AG08396 (cell line): ENCODE data around the gene MOAP1.
"Not testable (repeated sequence)": the region's sequence is repeated elsewhere in the genome, so short reads cannot be mapped to it uniquely, and the experiment has no call there.

Experiments used
- DNase-seq: peaks from one replicate; pipeline ENCODE4 v3.0.0; 2012; ENCODE audit warnings: low spot score, mixed read lengths

MOAP1 gene

DNA sequence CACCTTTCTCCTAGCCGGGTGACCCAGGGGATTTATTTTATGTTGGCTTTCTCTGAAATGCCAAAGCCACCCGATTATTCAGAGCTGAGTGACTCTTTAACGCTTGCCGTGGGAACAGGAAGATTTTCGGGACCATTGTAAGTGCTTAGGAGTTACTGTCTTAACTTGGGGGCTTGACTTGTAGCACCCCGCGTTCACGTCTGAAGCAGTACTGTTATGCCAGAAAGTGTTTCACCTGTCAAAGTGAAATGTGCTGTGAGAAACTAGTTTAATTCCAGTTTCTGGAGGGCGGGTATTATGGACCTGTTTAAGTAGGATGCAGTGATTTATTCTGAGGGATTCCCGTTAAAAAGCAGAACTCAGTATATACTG, 638 bp upstream of the MOAP1 start:
- DNase-seq, result no peak

DNA sequence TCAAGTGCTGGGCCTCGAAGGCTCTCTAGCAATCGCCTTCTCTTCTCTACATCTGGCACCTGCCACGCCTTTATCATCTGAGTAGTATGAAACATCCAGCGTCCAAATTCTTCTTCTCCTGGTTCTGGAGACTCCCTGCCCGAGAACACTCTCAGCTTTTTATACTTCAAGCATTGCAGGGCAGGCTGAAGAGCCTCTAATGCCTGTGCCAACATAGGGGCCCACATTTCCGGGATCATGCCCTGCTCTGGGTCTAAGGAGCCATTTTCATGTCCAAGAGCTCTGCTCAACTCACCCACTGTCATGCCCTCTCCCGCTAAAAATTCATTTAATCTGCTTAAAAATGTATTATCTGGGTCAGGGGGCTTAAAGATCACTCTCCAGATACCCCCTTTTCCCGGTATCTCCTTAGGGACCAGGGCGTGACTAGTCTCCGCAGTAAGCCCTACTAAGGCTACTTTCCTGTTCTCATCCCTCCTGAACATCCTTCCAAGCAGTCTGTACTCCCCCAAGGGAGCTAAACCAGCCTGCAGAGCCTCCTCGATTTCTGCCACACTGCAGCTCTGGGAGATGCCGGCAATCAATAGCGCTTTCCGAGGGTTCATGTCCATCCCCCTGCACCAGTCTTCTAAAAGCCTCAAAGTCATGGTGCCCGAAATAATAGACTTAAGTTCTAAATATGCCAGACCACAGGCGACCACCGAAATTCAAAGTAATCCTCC, 940 bp downstream of the MOAP1 start:
- no peak for DNase-seq

DNA sequence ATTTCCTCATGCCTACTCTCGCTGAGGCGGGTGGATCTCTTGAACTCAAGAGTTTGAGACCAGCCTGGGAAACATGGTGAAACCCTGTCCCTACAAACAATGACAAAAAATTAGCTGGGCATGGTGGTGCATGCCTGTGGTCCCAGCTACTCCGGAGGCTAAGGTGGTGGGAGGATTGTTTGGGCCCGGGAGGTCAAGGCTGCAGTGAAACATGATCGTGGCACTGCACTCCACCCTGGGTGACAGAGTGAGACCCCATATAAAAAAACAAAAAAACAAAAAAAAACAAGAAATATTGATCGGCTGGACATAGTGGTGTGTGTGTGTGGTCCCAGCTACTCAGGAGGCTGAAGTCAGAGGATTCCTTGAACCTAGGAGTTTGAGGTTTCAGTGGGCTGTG, 9.2 kb downstream of the MOAP1 start:
- no peak for DNase-seq

DNA sequence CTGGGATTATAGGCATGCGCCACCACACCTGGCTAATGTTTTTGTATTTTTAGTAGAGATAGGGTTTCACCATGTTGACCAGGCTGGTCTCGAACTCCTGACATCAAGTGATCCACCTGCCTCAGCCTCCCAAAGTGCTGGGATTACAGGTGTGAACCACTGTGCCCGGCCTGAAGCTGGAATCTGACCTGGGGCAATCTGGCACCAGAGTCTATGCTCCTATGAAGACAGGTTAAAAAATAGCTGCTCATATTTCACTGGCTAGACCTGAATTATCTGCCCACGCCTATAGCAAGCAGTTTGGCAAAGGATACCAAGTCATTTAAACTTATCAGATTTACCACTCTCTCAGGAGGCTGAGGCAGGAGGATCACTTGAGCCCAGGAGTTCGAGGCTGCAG, 10.0 kb downstream of the MOAP1 start:
- not testable (repeated sequence) for DNase-seq

DNA sequence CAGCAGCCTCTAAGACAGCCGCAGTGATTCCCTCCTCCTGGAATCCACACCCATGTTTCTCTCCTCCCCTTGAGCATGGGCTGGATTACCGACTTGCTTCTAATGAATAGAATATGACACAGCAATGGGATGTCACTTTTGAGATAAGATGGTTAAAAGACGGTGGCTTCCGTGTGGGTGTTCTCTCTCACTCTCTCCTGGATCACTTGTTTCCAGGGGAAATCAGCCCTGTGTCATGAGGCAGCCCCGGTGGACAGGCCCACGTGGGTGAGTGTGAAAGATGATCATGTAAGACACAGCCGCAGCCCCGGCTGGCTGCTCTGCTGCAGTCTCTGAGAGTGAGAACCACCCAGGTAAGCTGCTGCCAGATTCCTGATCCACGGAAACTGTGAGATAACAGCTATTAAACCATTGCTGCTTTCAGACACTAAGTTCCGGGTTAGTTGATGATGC, 10.7 kb downstream of the MOAP1 start:
- no peak for DNase-seq

DNA sequence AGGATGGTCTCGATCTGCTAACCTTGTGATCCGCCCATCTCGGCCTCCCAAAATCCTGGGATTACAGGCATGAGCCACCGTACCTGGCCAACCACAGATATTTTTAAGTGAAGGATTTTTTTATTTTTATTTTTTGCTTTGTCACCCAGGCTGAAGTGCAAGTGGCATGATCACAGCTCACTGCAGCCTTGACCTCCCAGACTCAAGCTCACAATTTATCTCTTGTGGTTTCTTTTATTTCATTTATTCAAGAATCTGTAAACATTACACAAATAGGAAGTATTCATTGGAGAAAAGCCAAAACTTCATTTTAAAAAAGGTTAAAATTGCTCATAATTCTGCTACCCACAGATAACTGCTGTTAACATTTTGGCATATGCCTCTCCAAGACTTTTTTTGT, 13.3 kb downstream of the MOAP1 start:
- DNase-seq, result no peak

DNA sequence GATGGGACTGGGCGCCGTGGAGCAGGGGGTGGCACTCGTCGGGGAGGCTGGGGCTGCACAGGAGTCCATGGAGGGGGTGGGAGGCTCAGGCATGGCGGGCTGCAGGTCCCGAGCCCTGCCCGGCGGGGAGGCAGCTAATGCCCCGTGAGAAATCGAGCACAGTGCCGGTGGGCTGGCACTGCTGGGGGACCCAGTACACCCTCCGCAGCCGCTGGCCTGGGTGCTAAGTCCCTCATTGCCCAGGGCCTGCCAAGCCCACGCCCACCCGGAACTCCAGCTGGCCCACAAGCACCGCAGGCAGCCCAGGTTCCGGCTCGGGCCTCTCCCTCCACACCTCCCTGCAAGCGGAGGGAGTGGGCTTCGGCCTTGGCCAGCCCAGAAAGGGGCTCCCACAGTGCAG, 14.6 kb downstream of the MOAP1 start:
- DNase-seq, result not testable (repeated sequence)

DNA sequence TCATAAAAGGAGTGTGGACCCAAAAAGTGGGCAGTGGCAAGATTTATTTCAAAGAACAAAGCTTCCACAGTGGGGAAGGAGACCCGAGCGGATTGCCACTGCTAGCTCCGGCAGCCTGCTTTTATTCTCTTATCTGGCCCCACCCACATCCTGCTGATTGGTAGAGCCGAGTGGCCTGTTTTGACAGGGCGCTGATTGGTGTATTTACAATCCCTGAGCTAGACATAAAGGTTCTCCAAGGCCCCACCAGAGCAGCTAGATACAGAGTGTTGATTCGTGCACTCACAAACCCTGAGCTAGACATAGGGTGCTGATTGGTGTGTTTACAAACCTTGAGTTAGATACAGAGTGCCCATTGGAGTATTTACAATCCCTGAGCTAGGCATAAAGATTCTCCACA, 15.1 kb downstream of the MOAP1 start:
- DNase-seq, result not testable (repeated sequence)

DNA sequence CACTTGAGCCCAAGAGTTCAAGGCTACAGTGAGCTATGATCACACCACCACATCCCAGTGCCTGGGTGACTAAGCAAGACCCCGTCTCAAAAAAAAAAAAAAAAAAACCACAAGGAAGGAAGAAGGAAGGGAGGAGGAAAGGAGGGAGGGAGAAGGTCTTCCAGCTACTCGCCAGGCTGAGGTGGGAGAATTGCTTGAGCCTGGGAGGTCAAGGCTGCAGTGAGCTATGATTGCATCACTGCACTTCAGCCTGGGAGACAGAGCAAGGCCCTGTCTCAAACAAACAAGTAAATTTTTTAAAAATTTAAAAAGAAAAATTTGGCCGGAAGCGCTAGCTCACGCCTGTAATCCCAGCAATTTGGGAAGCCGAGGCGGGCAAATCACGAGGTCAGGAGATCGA, 16.1 kb downstream of the MOAP1 start:
- not testable (repeated sequence) for DNase-seq

DNA sequence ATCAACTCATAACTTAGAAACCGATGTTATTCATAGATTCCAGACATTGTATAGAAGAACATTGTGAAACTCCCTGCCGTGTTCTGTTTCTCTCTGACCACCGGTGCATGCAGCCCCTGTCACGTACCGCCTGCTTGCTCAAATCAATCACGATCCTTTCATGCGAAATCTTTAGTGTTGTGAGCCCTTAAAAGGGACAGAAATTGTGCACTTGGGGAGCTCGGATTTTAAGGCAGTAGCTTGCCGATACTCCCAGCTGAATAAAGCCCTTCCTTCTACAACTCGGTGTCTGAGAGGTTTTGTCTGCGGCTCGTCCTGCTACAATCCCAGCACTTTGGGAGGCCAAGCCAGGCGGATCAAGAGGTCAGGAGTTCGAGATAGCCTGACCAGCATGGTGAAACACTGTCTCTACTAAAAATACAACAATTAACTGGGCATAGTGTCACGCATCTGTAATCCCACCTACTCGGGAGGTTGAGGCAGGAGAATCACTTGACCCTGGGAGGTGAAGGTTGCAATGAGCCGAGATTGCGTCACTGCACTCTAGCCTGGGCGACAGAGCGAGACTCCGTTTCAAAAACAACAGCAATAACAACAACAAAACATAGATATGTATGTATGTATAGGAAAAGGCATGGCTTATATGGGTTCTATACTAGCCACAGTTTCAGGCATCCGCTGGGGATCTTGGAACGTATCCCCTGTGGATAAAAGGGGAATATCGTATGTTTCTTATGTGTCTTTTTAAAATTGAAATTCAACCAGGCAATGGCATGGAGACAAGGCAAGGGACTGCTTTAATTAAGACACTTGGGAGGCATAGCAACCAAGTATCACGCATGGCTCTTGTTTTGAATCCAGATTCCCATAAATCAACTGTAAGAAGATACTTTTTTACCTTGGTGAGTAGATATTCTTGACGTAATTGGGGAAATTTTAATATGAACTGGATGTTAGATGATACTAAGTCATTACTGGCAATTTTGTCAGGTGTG, 19.1 kb downstream of the MOAP1 start:
- DNase-seq, result not testable (repeated sequence)

DNA sequence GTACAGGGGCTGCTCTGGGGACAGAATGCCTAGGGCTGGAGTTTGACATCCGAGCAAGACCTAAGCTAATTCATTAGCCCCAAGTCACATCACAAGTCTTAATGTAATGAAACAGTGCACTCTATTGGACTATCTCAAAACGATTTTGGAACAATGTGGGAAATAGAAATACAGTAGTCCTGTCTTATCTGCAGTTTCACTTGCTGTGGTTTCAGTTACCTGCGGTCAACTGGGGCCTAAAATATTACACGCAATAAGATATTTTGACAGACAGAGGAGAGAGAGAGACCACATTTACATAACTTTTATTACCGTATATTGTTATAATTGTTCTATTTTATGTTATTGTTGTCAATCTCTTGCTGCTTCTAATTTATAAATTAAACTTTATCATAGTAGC, 21.1 kb downstream of the MOAP1 start:
- DNase-seq, result no peak

DNA sequence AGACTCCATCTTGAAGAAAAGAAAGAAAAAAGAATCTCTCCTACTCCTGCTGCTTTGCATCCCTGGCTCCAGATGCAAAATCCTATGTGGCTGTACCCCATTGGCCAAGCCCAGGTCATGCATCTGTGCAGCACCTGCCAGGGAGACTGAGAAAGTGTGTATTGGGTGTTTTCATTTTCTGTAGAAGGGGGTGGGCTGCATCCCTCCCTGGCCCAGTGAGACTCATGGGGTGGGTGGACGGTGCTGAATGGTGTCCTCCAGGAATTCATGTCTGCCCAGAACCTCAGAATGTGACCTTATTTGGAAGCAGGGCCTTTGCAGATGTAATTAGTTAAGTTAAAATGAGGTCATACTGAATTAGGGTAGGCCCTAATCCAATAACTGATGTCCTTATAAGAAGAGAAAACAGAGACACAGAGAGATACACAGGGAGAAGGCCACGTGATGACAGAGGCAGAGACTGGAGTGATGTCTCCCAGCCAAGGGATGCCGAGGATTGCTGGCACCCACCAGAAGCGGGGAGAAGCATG, 23.2 kb downstream of the MOAP1 start:
- DNase-seq, result no peak

DNA sequence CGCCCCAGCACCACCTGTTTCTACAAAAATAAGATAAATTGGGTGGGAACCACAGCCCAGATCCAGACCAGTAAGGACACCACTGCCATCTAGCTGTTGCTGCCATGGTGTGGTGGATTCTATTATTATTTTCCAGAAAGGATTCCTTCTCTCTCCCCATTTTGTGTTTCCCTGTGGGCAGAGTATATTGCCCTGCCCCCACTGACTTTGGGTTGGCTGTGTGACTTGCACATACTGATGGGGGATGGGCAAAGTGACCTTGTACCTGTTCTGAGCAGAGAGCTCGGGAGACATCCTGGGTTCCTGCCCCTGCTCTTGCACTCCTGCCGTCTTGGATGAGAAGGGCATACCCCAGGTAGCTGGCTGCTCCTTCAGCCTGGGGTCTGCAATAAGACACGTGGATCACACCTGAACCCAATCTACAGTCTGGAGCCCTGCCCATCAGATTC, 24.3 kb downstream of the MOAP1 start:
- peak; percentile 29 for DNase-seq

DNA sequence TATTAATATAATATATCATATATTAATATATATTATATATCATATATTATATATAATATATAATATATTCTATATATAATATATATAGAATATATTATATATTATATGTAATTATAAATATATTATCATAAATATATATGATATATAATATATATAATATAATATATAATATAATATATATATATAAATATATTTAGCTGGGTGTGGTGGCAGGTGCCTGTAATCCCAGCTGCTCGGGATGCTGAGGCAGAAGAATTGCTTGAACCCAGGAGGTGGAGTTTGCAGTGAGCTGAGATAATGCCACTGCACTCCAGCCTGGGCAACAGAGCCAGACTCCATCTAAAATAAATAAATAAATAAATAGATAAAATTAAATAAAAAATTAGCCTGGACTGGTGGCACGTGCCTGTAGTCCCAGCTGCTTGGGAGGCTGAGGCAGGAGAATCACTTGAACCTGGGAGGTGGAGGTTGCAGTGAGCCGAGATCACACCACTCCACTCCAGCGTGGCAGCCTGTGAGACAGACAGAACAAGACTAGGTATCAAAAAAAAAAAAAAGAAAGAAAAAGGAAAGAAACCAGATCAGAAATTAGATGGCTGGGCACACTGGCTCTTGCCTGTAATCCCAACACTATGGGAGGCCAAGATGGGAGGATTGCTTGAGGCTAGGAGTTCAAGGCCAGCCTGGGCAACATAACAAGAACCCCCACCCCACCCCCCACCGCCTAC, 24.9 kb downstream of the MOAP1 start:
- not testable (repeated sequence) for DNase-seq

DNA sequence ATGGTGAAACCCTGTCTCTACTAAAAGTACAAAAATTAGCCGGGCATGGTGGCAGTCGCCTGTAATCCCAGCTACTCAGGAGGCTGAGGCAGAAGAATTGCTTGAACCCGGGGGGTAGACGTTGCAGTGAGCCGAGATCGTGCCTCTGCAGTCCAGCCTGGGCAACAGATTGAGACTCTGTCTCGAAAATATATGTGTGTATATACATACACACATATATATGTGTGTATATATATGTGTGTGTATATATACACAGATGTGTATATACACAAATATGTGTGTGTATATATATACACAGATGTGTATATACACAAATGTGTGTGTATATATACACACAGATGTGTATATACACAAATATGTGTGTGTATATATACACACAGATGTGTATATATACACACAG, 26.3 kb downstream of the MOAP1 start:
- not testable (repeated sequence) for DNase-seq

DNA sequence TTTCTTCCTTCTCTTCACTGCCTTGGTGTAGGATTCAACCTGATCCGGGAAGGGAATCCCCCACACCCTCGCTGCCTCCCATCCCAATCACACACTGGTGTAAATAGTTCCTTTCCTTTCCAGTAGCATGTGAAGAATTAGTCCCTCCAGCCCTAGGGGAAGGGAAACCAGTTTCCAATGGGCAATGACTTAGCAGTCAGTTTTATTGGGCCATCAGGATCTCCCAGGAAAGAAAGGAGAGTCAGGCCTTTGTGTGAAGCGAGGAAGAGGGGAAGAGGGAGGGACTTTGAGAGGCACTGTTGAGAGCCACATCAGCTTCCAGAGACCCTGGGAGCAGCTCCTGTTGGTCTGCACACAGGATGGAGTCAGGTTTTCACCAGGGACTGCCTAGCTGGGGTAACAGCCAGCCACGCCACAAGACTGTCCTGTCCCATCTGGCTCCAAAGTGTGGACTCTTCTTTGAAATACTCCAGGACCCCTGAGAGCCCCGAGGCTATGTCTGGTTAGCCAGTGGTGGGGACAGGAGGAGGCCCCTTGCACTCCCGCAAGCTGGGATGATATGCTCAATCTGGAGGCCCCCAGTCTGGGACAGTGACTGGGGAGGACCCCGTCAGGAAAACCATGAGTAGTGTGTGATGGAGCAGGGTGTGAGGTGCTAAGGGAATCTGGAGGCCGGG, 27.9 kb downstream of the MOAP1 start:
- no peak for DNase-seq

DNA sequence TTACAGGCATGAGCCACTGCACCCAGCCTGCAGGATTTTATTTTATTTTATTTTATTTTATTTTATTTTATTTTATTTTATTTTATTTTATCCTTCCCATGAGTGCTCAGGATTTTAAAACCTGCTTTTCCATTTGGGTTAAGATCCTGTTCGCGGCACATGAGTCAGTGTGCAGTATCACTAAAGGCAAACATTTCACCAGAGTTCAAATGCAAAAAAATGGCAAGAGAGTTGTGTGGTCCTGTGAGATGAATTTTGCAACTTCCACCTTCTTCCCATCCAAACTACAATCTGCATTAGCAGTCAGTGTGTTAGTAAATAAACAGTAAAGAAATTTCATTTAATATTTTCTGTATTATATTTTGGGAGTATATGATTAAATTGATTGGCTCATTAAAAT, 29.0 kb downstream of the MOAP1 start:
- no peak for DNase-seq

DNA sequence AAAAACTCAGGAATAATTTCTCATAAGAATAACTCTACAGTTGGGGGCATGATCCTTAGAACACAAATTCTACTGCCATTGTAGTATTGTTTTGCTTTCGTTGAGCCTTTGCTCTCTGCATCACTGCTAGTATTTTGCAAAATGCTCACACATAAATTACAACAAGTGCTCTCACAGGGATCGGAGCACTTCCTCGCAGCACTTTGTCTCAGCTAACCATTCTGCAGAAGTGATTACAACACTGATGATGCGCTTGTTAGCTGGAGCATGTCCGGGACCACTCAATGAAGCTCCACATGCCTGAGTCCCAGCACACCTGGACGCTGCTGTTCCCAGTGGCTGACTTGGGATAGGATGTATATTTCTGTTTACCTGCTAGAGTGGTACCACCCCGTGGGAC, 31.6 kb downstream of the MOAP1 start:
- DNase-seq, result no peak

DNA sequence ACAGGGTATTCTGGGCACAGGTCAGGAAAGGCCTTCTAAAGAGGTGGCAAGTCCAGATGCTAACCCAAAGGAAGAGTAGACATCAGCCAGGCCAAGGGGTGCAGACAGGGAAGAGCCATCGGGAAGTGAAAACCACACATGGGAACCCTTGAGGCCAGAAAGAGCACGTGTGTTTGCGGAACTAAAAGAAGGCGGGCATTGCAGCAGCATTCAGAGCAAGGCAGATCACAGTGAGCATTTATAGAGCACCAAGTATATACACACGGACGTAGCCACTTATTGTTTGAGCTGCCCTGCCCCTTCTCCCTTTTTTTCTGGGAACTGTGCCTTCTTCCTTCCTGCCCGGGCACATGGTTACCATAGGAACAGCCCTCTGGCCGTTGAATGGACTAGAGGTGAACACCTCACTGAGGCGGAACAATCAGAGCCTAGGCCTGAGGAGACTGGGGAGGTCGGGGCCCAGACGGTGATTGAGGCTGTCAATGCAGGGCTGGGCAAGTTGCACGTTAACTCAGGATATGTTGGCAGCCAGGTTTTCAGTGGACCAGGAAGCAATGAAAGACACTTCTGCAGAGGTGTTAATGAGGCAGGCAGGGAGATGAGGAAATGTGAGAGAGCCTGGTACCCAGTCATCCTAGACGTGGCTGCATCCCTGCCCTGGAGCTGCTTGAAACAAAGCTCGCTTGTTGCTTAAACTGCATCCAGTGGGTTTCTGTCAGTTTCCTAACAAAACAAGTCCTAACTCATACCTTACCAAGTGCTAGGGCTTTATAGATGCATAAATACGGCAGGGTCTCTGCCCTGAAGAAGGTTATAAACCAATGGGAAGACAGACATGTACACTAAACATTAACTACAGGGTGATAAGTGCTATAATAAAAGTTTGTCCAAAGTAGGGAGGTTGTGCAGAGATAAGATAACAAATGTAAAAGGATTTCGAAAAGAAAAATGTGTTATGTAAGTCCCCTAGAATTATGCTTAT, 34.2 kb downstream of the MOAP1 start:
- no peak for DNase-seq

DNA sequence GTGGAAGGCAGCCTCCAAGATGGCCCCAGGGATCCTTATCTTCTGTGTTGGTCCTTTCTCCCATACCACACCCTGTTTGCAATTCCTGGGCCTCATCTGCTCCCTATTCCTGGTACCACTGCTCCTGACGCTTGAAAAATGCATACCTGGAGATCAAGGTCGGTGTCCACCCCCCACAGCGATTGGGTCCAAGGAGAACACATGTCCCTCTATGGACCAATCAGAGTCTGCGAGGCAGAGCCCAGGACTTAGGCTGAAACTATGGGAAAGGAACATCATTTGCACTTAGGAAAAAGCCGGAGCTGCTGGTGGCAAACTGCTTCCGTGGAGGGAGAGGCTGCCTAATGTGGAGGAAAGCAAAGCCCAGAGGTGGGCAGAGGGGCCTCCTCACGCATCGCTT, 35.7 kb downstream of the MOAP1 start:
- no peak for DNase-seq
